Caco-2 (cell line): ENCODE results near the gene SNX15. TPM values are rescaled to one million over a fixed set of nuclear protein-coding genes. Genes with fewer than 3 reads are reported as not detected.

Experiments used
- BruUV-seq: library from RNA; stranded (reverse); fragments of 400-500 nt; replicated peaks from 2 replicates; lab custom pipeline; 2021; lab: Mats Ljungman, UMichigan
- CTCF ChIA-PET: fragments of 300-600 bp; sonication (Branson Sonifier 250); formaldehyde crosslinking; loops from one replicate; lab custom pipeline; 2022; ENCODE audit warnings: antibody characterized with exemption; lab: Charles Lee
- POLR2A ChIA-PET: fragments of 300-600 bp; sonication (Branson Sonifier 250); formaldehyde crosslinking; loops from one replicate; lab custom pipeline; 2022; ENCODE audit warnings: antibody characterized with exemption; lab: Charles Lee
- DNase-seq, 2 experiments: peaks; one replicate each; pipeline versions ENCODE4 v3.0.0 to v3.0.0-alpha.2; 2020 to 2022
- H3K27me3 ChIP-seq: replicated peaks from 2 replicates; pipeline ENCODE4 v1.6.0; 2011; ENCODE audit warnings: low read length; ENCODE audit not compliant: control insufficient read depth, insufficient read depth
- H3K36me3 ChIP-seq: 2 replicates; pipeline ENCODE4 v1.5.1; 2011; ENCODE audit warnings: low read length; ENCODE audit not compliant: control insufficient read depth, insufficient read depth
- H3K4me1 ChIP-seq: fragments of 250-450 bp; sonication (Bioruptor Pico); 2 replicates; pipeline ENCODE4 v1.5.1; 2020; ENCODE audit warnings: mild to moderate bottlenecking
- H3K4me3 ChIP-seq: 2 replicates; pipeline ENCODE4 v1.5.1; 2011; ENCODE audit warnings: low read depth, mild to moderate bottlenecking, control low read depth, low read length
- H3K9me3 ChIP-seq: fragments of 250-450 bp; sonication (Bioruptor Pico); 2 replicates; pipeline ENCODE4 v1.5.1; 2020; ENCODE audit warnings: mild to moderate bottlenecking, moderate library complexity
- H3K27ac Mint-ChIP-seq: one replicate; pipeline ENCODE4 v1.8.0; 2022; ENCODE audit warnings: mixed read lengths; ENCODE audit not compliant: unreplicated experiment
- H3K27me3 Mint-ChIP-seq: one replicate; pipeline ENCODE4 v1.8.0; 2022; ENCODE audit warnings: mixed read lengths; ENCODE audit not compliant: insufficient read depth, unreplicated experiment
- H3K36me3 Mint-ChIP-seq: one replicate; pipeline ENCODE4 v1.8.0; 2022; ENCODE audit warnings: mild to moderate bottlenecking, mixed read lengths; ENCODE audit not compliant: insufficient read depth, unreplicated experiment
- H3K4me1 Mint-ChIP-seq: one replicate; pipeline ENCODE4 v1.8.0; 2022; ENCODE audit warnings: low read depth, mixed read lengths; ENCODE audit not compliant: unreplicated experiment
- H3K4me3 Mint-ChIP-seq: one replicate; pipeline ENCODE4 v1.8.0; 2022; ENCODE audit warnings: mild to moderate bottlenecking, moderate library complexity, mixed read lengths; ENCODE audit not compliant: unreplicated experiment
- H3K9me3 Mint-ChIP-seq: one replicate; pipeline ENCODE4 v1.8.0; 2022; ENCODE audit warnings: mixed read lengths; ENCODE audit not compliant: unreplicated experiment
- intact Hi-C: fragments of 100-400 bp; cut with micrococcal nuclease; formaldehyde crosslinking; loops from one replicate; pipeline ENCODE4 v1.10.0; 2022; ENCODE audit not compliant: unreplicated experiment
- total RNA-seq: library from RNA; stranded (reverse); gene quantifications from 2 replicates; pipeline ENCODE4 v1.2.3, GENCODE V29; 2022
- TF ChIP-seq, protein P1 (sequence below), 2 experiments: fragments of 200-600 bp in 1 of 2; IDR thresholded peaks; 1 replicate in 1 of 2; 2 replicates in 1 of 2; pipeline versions ENCODE4 v1.5.1 to v1.8.0; 2011 to 2022; ENCODE audit warnings: antibody characterized with exemption in 1 of 2, control low read depth in 1 of 2, inconsistent platforms in 1 of 2, low read depth in 1 of 2, low read length in 1 of 2, mild to moderate bottlenecking in 1 of 2, moderate library complexity in 1 of 2; ENCODE audit not compliant: insufficient read depth in 1 of 2, severe bottlenecking in 1 of 2, unreplicated experiment in 1 of 2

The SNX15 gene
- total RNA-seq, 1 experiment from 2014 or later = 35.8 TPM

DNA sequence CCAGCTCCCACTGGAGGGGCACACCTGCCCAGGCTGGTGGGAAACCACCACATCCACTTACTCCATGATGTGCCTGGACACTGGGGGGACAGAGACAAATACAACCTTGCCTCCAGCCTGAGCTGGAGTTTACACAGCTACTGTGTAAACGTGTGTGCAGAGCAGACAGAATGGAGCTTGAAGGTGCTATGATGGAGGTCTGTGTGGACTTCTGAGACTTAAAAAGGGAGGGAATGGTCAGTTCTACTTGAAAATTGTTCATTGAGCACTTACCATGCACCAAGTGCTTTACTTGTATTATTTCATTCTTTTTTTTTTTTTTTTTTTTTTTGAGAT lies 45.4 kb downstream of the SNX15 start:
- no peak for DNase-seq
- intact Hi-C loops = no loop called here
- ChIA-PET POLR2A (no interaction called here), CTCF (no interaction called here)
- Histone ChIP-seq H3K27me3 (no peaks in the 10 kb centered on the region), H3K36me3 (peaks cover 3% of the 10 kb centered on the region; the same call in 1 of the 2 replicates), H3K9me3 (no peaks in the 10 kb centered on the region), H3K4me3 (no peak overlapping the region), H3K4me1 (no peaks in the 10 kb centered on the region)
- Mint-ChIP-seq H3K9me3 (no peaks in the 10 kb centered on the region), H3K27ac (no peak overlapping the region), H3K27me3 (no peaks in the 10 kb centered on the region), H3K4me3 (no peak overlapping the region), H3K36me3 (peaks cover 23% of the 10 kb centered on the region), H3K4me1 (no peaks in the 10 kb centered on the region)
- BruUV-seq = no TSS peak
- TF ChIP-seq, protein P1, sequence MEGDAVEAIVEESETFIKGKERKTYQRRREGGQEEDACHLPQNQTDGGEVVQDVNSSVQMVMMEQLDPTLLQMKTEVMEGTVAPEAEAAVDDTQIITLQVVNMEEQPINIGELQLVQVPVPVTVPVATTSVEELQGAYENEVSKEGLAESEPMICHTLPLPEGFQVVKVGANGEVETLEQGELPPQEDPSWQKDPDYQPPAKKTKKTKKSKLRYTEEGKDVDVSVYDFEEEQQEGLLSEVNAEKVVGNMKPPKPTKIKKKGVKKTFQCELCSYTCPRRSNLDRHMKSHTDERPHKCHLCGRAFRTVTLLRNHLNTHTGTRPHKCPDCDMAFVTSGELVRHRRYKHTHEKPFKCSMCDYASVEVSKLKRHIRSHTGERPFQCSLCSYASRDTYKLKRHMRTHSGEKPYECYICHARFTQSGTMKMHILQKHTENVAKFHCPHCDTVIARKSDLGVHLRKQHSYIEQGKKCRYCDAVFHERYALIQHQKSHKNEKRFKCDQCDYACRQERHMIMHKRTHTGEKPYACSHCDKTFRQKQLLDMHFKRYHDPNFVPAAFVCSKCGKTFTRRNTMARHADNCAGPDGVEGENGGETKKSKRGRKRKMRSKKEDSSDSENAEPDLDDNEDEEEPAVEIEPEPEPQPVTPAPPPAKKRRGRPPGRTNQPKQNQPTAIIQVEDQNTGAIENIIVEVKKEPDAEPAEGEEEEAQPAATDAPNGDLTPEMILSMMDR (IDR thresholded peaks at IDR 0.05; ENCODE audit: insufficient read depth in 1 of 2, low read depth in 1 of 2, low read length in 1 of 2, severe bottlenecking in 1 of 2, unreplicated experiment in 1 of 2) = no peak

DNA sequence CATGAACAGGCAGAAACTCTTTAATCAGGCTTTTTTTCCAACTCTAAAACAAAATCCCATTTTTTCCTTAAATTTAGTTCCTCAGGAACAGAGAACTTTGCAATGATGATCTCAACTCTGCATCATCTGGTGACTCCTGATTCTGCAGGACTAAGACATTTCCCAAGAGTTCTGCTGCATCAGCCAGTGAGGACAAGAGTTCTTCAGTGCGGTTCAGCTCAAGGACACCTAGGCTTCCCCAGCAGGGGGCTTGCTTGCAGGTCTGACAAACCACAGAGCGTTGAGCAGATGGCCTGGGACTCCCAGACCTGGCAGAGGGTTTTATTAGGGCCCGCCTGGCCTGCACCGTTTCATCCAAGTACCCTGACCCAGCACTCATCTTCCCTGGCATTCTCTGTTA lies 50.2 kb downstream of the SNX15 start:
- peak in 1 of 2 experiments; percentile 49 for DNase-seq
- Histone ChIP-seq H3K4me3 (no peak overlapping the region), H3K4me1 (peaks cover under 1% of the 10 kb centered on the region; the same call in 1 of the 2 replicates), H3K27me3 (no peaks in the 10 kb centered on the region), H3K9me3 (no peaks in the 10 kb centered on the region), H3K36me3 (peaks cover 6% of the 10 kb centered on the region; the same call in 1 of the 2 replicates)
- no peak overlapping the region for H3K4me3 Mint-ChIP-seq
- no TSS peak for BruUV-seq
- ChIA-PET CTCF (interaction anchor here (0.6 kb wide), 1 partner anchor 63 kb away, joined by 3 read pairs; the partner anchor contains the start of gene ARL2), POLR2A (no interaction called here)
- H3K27ac Mint-ChIP-seq = peak overlapping the region; percentile 32
- H3K4me1 Mint-ChIP-seq = peaks cover 12% of the 10 kb centered on the region
- TF ChIP-seq, protein P1 (IDR thresholded peaks at IDR 0.05; ENCODE audit: insufficient read depth in 1 of 2, low read depth in 1 of 2, low read length in 1 of 2, severe bottlenecking in 1 of 2, unreplicated experiment in 1 of 2) = no peak
- peaks cover 66% of the 10 kb centered on the region for H3K36me3 Mint-ChIP-seq
- H3K9me3 Mint-ChIP-seq = no peaks in the 10 kb centered on the region
- no peaks in the 10 kb centered on the region for H3K27me3 Mint-ChIP-seq
- intact Hi-C loops = loop anchor here (5.0 kb wide), 1 partner anchor 35 kb away; the partner anchor contains the start of gene SAC3D1

DNA sequence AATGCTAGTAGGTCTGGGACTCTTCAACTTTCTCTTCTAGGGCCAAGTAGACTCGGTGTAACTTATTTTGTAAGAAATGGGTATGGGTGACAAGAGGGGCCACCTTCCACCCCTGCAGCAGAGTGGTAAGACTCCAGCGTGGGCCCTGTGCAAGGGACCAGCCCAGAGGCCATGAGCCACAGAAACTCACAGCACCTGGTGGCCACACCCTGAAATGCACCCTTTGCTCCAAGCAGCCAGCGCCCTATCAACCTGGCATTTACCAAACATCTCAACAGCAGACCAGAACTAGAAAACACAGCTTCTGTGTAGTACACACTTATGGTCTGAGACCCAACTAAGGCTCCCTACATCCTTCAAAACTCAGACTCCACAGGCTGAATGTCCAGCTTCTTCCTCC lies 50.9 kb downstream of the SNX15 start:
- intact Hi-C loops = loop anchor here (2.0 to 5.0 kb wide), 2 partner anchors 36 to 63 kb away; partner anchors contain the start of genes ARL2 and SAC3D1
- H3K27ac Mint-ChIP-seq = peak overlapping the region; percentile 32

More for the DNA sequence above, 50.9 kb downstream of the SNX15 start:
- ChIA-PET POLR2A (interaction anchor here (0.6 kb wide), 1 partner anchor 440 kb away, joined by 5 read pairs; no protein-coding TSS in a partner anchor), CTCF (interaction anchor here (0.5 kb wide), 1 partner anchor 197 kb away, joined by 5 read pairs; no protein-coding TSS in a partner anchor)
- Histone ChIP-seq H3K9me3 (no peaks in the 10 kb centered on the region), H3K4me3 (no peak overlapping the region), H3K4me1 (peaks cover 6% of the 10 kb centered on the region; the same call in 1 of the 2 replicates), H3K27me3 (no peaks in the 10 kb centered on the region), H3K36me3 (peaks cover 6% of the 10 kb centered on the region; the same call in 1 of the 2 replicates)
- DNase-seq = peak; percentile 63 to 76
- BruUV-seq = no TSS peak
- TF ChIP-seq, protein P1 (IDR thresholded peaks at IDR 0.05; ENCODE audit: insufficient read depth in 1 of 2, low read depth in 1 of 2, low read length in 1 of 2, severe bottlenecking in 1 of 2, unreplicated experiment in 1 of 2) = peak; percentile 61 to 79
- H3K27me3 Mint-ChIP-seq = no peaks in the 10 kb centered on the region
- no peaks in the 10 kb centered on the region for H3K9me3 Mint-ChIP-seq
- no peak overlapping the region for H3K4me3 Mint-ChIP-seq
- H3K4me1 Mint-ChIP-seq = peaks cover 18% of the 10 kb centered on the region
- peaks cover 72% of the 10 kb centered on the region for H3K36me3 Mint-ChIP-seq
